GM18507 (cell line): Measurements from ENCODE around the gene RAX2.
A peak's percentile ranks its signal among the peaks of the same experiment; 100 is the strongest.
"Not testable (repeated sequence)": the region's sequence is repeated elsewhere in the genome, so short reads cannot be mapped to it uniquely, and the experiment has no call there.

Experiments
- DNase-seq: peaks from one replicate; pipeline ENCODE4 v3.0.0; 2011; ENCODE audit warnings: low read depth; ENCODE audit not compliant: insufficient read length; ENCODE audit errors: extremely low spot score
- FAIRE-seq: peaks from 2 replicates; lab custom pipeline; 2011; peaks lifted over from hg19 to GRCh38; lab: Jason Lieb, UNC

RAX2 gene

GRCh38 chr19:3762501-3763459 lies 9.2 kb downstream of the RAX2 start, which contains the start of gene MRPL54:
TSS of gene MRPL54 (plus strand) at chr19:3762682. CDS start at chr19:3762701, 19 bp downstream.
- peak; percentile 98 for FAIRE-seq
- peak; percentile 95 for DNase-seq

- FAIRE-seq (no peak), DNase-seq (no peak)
These were observed 9.9 kb downstream of the RAX2 start for GRCh38 chr19:3762130-3762473.

- FAIRE-seq: peak; percentile 89
- peak; percentile 88 for DNase-seq
These were observed 10.5 kb downstream of the RAX2 start, which contains the start of gene APBA3 for GRCh38 chr19:3761382-3762129. TSS of gene APBA3 (minus strand) at chr19:3761692. CDS start at chr19:3760264, 1,428 bp downstream.

GRCh38 chr19:3760871-3761361 lies 11.1 kb downstream of the RAX2 start:
- DNase-seq (no peak), FAIRE-seq (no peak)

- FAIRE-seq: no peak
These were observed 12.4 kb downstream of the RAX2 start for GRCh38 chr19:3759482-3760254.

GRCh38 chr19:3758297-3758696 lies 13.7 kb downstream of the RAX2 start:
- FAIRE-seq, DNase-seq: not testable (repeated sequence)

More at GRCh38 chr19:3759482-3760254, 12.4 kb downstream of the RAX2 start:
- DNase-seq: no peak

GRCh38 chr19:3757705-3758104 lies 14.3 kb downstream of the RAX2 start:
- not testable (repeated sequence) for DNase-seq, FAIRE-seq

- FAIRE-seq: no peak
- no peak for DNase-seq
These were observed 18.2 kb downstream of the RAX2 start for GRCh38 chr19:3753631-3754410.

- DNase-seq: no peak
- no peak for FAIRE-seq
These were observed 19.5 kb downstream of the RAX2 start for GRCh38 chr19:3752492-3752891.

- no peak for DNase-seq
- no peak for FAIRE-seq
These were observed 20.8 kb downstream of the RAX2 start for GRCh38 chr19:3751236-3751635.

- no peak for DNase-seq
- no peak for FAIRE-seq
These were observed 21.8 kb downstream of the RAX2 start for GRCh38 chr19:3750211-3750610.

- no peak for DNase-seq
- FAIRE-seq: no peak
These were observed 23.1 kb downstream of the RAX2 start for GRCh38 chr19:3748965-3749364.

GRCh38 chr19:3746371-3747056 lies 25.5 kb downstream of the RAX2 start:
- FAIRE-seq (no peak), DNase-seq (no peak)

GRCh38 chr19:3745363-3746045 lies 26.5 kb downstream of the RAX2 start:
- DNase-seq (no peak), FAIRE-seq (no peak)

GRCh38 chr19:3743486-3743885 lies 28.5 kb downstream of the RAX2 start:
- no peak for DNase-seq
- no peak for FAIRE-seq

- FAIRE-seq (no peak), DNase-seq (no peak)
These were observed 31.6 kb downstream of the RAX2 start for GRCh38 chr19:3740431-3740830.

GRCh38 chr19:3738477-3739220 lies 33.4 kb downstream of the RAX2 start:
- no peak for DNase-seq

More at GRCh38 chr19:3738477-3739220, 33.4 kb downstream of the RAX2 start:
- no peak for FAIRE-seq
